Stomach (tissue), 4 donors: ENCODE measurements around the gene DPYD.

ENCODE experiments used
- POLR2A ChIP-seq, 4 donors: fragments of 450-650 bp; IDR thresholded peaks; one replicate each; pipeline ENCODE4 v1.6.1; 2016; ENCODE audit warnings: antibody characterized with exemption in 4 of 4, control low read depth in 2 of 4, mild to moderate bottlenecking in 1 of 4, moderate library complexity in 1 of 4
- POLR2AphosphoS5 ChIP-seq, 3 donors: sonication (generic); formaldehyde crosslinking; IDR thresholded peaks; one replicate each; pipeline ENCODE4 v1.6.1; 2016; ENCODE audit warnings: antibody characterized with exemption in 3 of 3
- TF ChIP-seq, protein P1 (sequence below), 7 experiments: fragments of 450-650 bp in 4 of 7; fragments of 200-600 bp in 3 of 7; sonication (generic) in 3 of 7; IDR thresholded peaks; one replicate each; pipeline ENCODE4 v1.5.1; 2016 to 2019; ENCODE audit warnings: antibody characterized with exemption in 7 of 7, control low read depth in 2 of 7, mild to moderate bottlenecking in 1 of 7

GRCh38 chr1:97563926-97564325 lies 356.9 kb downstream of the DPYD start:
- TF ChIP-seq, protein P1, sequence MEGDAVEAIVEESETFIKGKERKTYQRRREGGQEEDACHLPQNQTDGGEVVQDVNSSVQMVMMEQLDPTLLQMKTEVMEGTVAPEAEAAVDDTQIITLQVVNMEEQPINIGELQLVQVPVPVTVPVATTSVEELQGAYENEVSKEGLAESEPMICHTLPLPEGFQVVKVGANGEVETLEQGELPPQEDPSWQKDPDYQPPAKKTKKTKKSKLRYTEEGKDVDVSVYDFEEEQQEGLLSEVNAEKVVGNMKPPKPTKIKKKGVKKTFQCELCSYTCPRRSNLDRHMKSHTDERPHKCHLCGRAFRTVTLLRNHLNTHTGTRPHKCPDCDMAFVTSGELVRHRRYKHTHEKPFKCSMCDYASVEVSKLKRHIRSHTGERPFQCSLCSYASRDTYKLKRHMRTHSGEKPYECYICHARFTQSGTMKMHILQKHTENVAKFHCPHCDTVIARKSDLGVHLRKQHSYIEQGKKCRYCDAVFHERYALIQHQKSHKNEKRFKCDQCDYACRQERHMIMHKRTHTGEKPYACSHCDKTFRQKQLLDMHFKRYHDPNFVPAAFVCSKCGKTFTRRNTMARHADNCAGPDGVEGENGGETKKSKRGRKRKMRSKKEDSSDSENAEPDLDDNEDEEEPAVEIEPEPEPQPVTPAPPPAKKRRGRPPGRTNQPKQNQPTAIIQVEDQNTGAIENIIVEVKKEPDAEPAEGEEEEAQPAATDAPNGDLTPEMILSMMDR (IDR thresholded peaks at IDR 0.05) = no peak
- TF ChIP-seq POLR2AphosphoS5 (IDR thresholded peaks at IDR 0.05) (no peak), POLR2A (IDR thresholded peaks at IDR 0.05) (no peak)
